Amniotic epithelial cell (primary cell): ENCODE results near the gene PRKD1.
A peak's percentile ranks its signal among the peaks of the same experiment; 100 is the strongest.
"Not testable (repeated sequence)": the region's sequence is repeated elsewhere in the genome, so short reads cannot be mapped to it uniquely, and the experiment has no call there.

Experiments used
- DNase-seq: peaks from one replicate; pipeline ENCODE4 v3.0.0-alpha.2; 2010; ENCODE audit warnings: low read depth

PRKD1 gene

GRCh38 chr14:29738950-29739349, 188.7 kb downstream of the PRKD1 start:
- DNase-seq: no peak

- DNase-seq: no peak
Measured at GRCh38 chr14:29738056-29738455, 189.6 kb downstream of the PRKD1 start.

DNA sequence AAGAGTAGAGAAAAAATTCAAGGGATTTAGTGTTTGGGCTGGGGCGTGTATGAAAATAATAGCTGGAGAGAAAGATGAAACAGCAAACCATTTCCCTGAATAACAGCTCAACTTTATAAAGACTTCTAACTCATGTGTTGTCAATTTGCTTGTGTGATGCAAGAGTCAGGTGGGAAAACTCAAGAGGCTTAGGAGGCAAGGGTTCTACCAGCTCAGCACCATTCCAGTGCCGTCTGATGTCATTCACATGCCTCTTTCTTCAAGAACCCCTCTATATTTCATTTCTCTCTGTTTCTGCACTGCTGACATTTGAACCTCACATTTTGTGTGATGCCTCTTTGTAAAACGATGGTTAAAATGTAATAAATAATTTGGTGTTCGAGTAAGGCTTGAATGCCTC, 192.2 kb downstream of the PRKD1 start:
- peak; percentile 27 for DNase-seq

GRCh38 chr14:29734732-29735131, 192.9 kb downstream of the PRKD1 start:
- DNase-seq: no peak

DNA sequence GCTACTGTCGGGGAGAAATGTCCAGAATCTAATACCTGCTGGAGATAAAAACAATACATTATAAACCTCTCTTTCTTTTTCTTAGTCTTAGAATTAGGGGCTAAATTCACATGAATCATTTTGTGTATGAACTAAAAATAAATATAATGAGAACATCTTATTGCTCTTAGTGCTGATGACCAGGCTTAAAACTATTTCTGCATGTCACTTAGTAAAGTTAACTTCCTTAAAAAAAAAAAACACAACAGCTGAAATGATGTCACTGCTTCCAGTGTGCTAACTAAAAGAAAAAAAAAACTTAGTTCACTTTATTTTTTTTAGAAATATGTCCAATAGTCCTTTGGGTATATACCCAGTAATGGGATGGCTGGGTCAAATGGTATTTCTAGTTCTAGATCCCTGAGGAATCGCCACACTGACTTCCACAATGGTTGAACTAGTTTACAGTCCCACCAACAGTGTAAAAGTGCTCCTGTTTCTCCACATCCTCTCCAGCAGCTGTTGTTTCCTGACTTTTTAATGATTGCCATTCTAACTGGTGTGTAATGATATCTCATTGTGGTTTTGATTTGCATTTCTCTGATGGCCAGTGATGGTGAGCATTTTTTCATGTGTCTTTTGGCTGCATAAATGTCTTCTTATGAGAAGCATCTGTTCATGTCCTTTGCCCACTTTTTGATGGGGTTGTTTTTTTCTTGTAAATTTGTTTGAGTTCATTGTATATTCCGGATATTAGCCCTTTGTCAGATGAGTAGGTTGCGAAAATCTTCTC, 200.9 kb downstream of the PRKD1 start:
- peak; percentile 68 for DNase-seq

- peak; percentile 92 for DNase-seq
Measured at GRCh38 chr14:29724991-29725390, 202.7 kb downstream of the PRKD1 start.

- DNase-seq: no peak
Measured at GRCh38 chr14:29722831-29723230, 204.8 kb downstream of the PRKD1 start.

- no peak for DNase-seq
Measured at GRCh38 chr14:29721586-29721985, 206.1 kb downstream of the PRKD1 start.

DNA sequence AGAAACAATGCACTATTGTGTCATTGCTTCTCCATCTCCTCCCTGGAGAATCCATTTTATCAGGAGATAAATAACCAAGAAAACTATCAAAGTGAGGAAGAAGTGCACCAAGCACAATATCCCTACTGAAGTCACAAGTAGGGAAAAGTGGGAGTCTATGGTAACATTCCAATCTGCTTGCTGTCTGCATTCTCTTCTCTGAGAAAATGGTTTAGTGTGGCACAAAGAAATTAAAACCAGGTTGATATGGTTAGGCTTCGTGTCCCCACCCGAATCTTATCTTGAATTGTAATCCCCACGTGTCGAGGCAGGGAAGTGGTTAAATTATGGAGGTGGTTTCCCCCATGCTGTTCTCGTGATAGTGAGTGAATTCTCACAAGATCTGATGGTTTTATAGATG, 209.7 kb downstream of the PRKD1 start:
- peak; percentile 57 for DNase-seq

GRCh38 chr14:29716150-29716549, 211.5 kb downstream of the PRKD1 start:
- DNase-seq: peak; percentile 73

- DNase-seq: no peak
Measured at GRCh38 chr14:29712601-29713000, 215.0 kb downstream of the PRKD1 start.

GRCh38 chr14:29710015-29710414, 217.6 kb downstream of the PRKD1 start:
- peak; percentile 20 for DNase-seq

- DNase-seq: no peak
Measured at GRCh38 chr14:29709490-29709889, 218.2 kb downstream of the PRKD1 start.

DNA sequence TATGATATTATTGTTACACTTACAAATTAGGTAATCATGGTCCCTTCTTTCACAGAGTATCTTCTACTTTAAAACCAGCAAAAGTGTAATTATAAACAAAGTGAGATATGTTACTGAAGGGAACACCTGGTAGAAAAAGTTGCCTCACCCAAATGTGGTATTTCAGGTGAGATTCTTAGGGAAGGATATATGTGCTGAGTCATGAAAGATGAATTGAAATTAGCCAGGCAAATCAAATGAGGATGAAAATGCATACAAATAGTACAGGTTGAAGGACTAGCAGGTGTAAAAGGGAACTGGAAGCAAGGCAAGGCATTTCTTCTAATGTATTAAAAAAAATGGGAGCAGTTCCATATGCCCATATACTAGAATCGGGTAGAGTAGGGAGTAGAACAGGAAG, 220.9 kb downstream of the PRKD1 start:
- DNase-seq: no peak

- no peak for DNase-seq
Measured at GRCh38 chr14:29705801-29706200, 221.8 kb downstream of the PRKD1 start.

DNA sequence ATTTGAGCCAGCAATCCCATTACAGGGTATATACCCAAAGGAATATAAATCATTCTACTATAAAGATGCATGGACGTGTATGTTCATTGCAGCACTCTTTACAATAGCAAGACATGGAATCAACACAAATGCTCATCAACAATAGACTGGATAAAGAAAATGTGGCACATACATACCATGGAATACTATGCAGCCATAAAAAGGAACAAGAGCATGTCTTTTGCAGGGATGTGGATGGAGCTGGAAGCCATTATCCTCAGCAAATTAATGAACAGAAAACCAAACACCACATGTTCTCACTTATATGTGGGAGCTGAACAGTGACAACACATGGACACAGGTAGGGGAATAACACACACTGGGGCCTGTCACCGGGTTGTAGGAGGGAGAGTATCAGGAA, 238.1 kb downstream of the PRKD1 start:
- not testable (repeated sequence) for DNase-seq

- no peak for DNase-seq
Measured at GRCh38 chr14:29687866-29688265, 239.8 kb downstream of the PRKD1 start.

DNA sequence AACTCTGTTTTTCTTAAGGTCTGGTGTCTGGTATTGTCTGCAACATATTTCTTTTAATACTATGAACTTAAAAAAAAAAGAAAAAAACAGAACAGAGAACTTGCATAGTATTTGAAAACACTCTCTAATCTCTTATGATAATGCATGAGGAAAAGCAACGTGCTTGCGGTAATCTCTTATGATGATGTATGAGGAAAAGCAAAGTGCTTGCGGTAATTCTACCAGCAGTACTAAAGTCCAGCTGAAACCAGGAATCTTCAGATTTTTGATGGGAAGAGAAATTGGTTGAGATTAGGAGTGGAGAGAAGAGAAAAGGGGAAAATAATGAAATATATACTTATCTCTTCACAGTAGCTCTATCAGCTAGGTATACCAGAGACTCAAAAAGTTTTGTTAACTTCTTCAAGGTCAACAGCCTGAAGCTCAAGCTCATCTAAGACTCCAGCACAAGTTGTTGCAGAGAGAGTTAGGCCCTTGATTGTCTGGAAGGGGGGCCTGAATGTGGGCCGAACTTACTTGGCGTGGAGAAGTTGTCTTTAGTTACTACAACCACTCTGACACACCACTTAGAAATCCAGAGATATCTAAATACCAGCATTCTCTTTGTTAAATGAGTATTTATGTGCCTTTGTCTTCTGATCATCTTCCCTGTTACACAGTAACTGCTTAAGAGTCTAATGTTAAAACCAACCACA, 240.4 kb downstream of the PRKD1 start:
- DNase-seq: peak; percentile 93

- peak; percentile 14 for DNase-seq
Measured at GRCh38 chr14:29684926-29685325, 242.7 kb downstream of the PRKD1 start.

DNA sequence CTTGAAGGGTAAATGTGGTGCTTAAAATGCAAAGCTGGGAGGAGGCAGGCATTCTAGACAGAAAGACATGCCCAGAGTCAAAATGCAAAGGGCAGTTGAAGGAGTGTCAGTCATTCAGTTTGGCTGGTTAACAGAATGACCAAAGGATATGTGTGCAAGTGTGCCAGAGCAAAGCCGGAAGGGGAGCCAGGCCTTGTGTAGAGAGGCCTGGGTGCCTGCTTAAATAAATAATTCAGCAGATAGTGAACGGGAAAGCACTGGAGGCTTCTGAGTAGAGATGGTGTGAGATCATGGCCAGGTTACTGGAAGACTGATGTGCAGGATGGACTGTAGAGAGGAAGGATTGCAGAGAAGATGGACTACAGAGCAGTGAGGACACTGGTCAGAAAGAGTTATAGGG, 244.9 kb downstream of the PRKD1 start:
- DNase-seq: no peak

DNA sequence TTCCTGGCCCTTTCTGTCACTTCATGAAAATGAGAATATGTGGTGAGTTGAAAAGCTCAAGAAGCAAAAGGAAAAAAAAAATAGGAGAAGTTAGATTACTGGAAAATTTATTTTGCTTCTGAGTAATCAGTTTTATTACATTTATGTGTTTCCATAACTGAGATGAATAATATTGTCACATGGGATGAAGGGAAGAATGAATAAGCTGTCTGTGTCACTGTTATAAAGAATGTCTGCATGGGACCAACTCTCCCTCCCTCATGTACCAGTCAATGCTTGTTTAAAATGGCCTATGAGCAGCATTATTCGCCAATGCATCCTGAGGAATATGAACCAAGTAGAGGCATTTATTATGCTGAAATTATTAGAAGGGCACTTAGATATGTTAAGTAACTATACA, 246.3 kb downstream of the PRKD1 start:
- no peak for DNase-seq

DNA sequence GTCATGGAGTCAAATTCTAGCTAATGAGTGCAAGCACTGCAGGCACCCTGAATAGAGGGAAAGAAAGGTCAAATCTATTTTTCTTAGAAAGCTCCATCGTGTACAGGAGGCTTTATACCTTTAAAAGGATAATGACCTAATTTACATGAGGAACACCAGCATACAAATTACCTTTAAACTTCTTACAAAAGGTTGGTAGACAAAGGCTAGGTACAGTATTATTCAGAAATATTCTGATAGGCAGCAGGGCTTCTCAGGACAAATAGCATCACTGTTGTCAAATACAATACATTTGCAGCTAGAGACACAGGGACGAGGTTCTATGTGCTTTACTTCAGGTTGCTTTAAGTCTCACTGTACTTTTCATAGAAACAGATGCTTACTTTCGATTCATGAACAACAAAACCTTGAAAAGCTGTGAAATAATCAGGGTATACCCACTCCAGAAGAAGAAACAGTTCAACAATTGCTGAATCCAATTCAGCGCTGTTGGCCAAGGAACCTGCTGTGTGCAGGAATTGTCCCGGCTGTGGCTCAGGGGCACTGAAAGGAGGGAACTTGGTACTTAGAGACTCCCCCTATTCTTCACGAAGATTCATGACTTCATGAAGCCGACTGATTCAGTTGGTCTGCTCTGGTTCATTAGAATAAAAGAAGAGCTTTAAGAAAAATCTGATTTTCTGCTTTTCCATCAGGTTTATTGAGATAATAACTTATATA, 252.9 kb downstream of the PRKD1 start:
- no peak for DNase-seq

DNA sequence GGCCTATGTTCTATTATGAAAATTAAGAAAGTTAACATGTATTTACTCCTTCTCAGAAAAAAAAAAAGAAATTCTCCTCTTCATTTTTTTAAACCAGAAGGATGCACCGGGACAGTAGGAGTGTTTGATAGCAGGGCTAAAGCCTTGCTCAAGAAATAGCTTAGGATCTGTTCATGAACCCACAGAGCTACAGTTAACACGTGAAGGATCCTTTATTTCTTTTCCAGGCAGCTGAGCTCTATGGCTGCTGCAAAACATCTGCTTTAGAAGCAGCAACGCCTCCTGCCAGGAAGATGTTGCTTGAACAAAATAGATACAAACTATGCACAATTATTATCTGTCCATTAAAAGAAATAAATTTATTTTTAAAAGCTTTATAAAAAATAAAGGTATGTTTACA, 254.8 kb downstream of the PRKD1 start:
- DNase-seq: peak; percentile 74
